Fibroblast of skin of right quadriceps (primary cell): ENCODE results near the gene FGF22.
"Not testable (repeated sequence)": the region's sequence is repeated elsewhere in the genome, so short reads cannot be mapped to it uniquely, and the experiment has no call there.

ENCODE experiments used
- DNase-seq: peaks from one replicate; pipeline ENCODE4 v3.0.0-alpha.2; 2013

Gene FGF22

GRCh38 chr19:639253-640160 lies at the start of gene FGF22:
Gene FGF22, plus strand, starts transcription at chr19:639879. Its CDS starts 47 bp downstream, at chr19:639926.
- peak; percentile 83 for DNase-seq

DNA sequence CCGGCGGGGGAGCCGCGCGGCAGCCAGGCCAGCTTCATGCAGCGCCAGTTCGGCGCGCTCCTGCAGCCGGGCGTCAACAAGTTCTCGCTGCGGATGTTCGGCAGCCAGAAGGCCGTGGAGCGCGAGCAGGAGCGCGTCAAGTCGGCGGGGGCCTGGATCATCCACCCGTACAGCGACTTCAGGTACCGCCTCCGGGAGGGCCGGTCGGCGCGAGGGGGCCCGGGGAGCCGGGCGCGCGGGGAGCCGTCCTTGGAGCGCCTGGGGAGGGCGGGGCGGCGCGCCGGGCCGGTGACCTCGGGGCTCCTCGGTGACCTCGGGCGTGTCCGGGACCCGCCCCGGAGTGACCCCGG lies 49.3 kb upstream of the FGF22 start:
- DNase-seq: peak; percentile 30

DNA sequence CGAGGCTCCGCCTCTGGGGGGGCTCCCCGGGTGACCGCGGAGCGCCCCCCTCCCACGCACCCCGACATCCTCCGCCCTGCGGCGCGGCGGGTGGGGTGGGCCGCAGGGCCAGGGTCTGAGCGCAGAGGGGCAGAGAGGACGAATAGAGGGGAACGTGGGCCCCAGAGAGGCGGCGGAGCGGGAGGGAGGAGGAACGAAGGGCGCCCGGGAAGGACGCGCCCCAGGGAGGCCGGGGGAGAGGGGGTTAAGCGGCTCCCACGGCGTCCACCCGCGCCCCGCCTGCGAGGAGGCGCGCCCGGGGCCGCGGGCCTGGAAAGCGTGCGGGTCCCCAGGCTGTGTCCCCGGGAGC lies 49.0 kb upstream of the FGF22 start:
- no peak for DNase-seq

DNA sequence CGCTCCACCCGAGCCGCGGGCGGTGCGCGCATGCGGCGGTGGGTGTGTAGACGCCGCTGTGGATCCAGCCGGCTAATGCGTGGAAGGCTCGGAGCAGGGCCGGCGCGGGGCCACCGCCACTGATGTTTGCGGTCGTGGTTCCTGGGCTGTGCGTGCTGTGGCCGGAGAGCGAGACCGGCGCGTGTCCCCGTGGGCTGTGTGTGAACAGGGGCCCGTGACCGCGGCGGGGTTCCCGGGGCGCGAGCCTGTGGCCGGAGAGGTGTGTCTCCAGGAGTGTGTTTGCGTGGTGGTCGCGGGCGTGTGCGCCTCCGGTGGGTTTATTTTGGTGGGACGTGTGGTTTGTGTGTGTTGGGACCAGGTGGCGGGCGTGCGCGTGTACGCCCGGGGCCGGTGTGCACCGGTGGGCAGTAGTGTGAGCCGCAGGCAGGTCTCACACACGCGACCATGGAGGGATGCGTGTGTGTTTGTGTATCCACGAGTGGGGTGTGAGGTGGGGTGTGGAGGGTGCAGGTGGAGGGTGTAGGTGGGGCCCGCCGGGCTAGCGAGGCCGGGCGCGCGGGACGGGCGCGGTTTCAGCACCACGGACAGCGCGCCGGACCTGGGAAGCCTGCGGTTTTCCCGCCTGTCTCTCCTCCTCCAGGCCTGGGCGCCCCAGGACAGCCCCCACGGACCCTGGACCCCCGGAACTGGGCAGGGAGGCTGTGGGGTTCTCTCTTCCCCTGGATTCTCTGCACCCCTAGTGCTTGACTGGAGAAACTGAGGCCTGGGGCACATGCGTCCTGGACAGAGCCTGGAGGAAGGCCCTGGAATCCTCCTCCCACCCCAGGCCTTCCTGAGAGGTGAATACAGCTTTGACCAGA lies 48.4 kb upstream of the FGF22 start:
- DNase-seq: no peak

DNA sequence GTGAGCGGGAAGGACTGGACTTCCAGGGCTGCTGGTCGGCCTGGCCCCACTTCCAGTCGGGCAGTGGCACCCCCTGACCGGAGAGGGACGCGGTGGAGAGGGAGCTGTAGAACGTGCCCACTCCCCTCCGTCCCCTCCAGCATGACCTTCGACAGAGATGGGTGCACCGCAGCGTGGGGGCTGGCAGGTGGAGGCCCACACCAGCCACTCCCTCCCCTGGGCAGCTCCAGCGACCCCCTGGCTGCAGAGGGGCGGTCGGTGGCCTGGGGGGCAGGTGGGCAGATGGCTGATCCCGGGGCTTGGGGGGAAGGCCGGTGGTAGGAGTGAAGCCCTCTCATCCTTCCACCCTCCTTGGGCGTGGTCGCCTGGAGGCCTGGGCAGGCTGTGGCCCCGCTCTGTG lies 47.6 kb upstream of the FGF22 start:
- no peak for DNase-seq

DNA sequence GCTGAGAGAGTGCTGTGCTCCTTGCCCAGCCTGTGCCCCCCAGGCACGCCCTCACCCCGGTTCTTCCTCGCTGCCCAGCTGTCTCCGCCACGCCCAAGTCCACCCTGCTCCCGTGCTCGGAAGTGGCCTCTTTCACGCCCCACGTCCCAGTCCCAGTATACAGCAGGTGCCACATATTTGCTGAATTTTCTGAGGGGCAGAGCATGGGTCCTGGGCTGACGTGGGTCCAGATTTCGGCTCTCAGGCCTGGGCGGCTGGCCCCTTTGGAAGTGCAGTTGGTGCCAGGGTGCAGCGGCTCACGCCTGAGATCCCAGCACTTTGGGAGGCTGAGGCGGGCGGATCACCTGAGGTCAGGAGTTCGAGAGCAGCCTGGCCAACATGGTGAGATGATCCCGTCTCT lies 46.6 kb upstream of the FGF22 start:
- no peak for DNase-seq

DNA sequence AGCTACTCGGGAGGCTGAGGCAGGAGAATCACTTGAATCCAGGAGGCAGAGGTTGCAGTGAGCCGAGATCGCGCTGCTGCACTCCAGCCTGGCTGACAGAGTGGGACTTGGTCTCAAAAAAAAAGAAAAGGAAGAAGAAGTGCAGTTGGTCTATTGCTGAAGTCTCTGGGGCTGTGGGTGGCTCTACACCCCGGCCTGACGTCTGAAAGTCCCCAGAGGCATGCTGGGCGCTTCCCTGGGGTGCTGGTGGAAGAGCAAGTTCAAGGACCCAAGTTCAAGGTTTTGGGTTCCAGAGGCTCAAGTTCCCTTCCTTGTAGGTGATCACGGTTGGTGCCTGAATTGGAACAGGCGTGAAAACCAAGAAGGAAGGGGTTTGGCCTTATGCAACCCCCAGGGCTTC lies 46.2 kb upstream of the FGF22 start:
- DNase-seq: no peak

DNA sequence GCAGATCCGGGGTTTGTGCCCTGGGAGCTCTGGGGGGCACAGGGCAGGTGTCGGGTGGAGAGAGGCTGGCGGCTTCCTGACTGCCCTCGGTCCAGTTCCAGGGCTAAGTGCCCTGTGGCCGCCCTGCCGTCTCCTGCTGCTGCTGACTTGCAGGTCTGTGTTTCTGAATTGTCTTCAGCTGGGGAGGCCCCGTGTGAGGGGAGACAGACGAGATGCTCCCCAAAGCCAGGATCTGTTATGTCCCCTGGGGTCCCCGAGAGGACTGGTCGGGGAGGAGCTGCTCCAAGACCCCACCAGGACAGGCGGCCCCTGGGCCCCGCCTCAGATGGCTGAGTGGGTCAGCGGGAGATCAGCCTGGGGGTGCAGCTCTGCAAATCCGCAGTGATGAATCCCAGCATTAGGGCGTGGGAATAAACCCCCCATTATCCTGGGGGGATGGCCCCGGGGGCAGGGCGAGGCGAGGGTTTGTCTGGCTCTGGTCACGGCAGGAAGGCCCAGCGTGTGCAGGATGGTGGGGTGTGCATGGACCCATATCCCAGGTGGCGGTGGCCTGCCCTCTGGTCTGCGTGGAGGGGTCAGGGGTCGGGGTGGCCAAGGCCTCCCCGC lies 45.3 kb upstream of the FGF22 start:
- DNase-seq: no peak

GRCh38 chr19:595326-596262 lies 44.1 kb upstream of the FGF22 start:
- no peak for DNase-seq

DNA sequence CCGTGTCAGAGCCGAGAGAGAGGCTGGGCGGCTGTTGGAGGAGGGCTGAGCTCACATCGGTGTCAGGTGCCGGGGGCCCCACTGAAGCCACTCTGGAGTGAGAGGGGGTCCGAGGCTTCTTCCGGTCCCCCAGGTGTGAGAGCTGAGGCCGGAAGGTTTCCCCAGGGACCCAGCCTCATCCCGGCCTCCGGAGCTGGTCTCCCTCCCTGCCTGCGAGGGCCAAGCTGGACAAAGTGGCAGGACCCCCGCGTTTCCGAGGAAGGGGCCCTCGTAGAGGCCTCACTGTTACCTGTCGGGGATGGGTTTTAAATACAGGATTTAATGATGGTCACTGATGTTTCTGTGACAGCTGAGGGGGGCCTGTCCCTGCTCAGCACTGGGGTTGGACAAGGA lies 43.4 kb upstream of the FGF22 start:
- DNase-seq: no peak

DNA sequence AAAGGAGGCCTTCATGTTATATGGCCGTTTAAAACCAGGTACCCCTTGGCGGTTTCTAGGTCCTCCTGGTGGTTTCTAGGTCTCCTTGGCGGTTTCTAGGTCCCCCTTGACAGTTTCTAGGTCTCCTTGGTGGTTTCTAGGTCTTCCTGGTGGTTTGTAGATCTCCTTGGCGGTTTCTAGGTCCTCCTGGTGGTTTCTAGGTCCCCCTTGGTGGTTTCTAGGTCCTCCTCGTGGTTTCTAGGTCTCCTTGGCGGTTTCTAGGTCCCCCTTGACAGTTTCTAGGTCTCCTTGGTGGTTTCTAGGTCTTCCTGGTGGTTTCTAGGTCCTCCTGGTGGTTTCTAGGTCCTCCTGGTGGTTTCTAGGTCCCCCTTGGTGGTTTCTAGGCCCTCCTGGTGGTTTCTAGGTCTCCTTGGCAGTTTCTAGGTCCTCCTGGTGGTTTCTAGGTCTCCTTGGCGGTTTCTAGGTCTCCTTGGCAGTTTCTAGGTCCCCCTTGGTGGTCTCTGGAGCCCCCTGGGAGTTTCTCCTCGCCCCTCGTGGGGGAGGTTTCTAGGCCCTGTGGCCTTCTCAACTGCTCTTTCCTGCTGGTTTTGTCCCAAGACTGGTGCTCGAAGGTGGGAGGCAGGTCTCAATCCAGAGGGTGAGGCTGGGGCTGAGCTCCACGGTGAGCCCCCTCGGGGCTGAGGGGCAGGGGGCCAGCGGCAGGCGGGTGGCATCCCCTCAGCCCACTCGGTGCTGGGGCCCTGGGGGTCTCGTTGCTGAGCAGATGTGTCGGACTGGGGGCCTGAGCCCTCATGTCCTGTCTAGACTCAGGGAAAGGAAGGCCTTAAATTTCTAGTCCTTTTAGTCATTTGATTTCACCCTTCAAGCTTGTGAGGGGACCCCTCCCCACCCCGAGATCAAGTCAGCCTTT lies 42.0 kb upstream of the FGF22 start:
- DNase-seq: no peak

DNA sequence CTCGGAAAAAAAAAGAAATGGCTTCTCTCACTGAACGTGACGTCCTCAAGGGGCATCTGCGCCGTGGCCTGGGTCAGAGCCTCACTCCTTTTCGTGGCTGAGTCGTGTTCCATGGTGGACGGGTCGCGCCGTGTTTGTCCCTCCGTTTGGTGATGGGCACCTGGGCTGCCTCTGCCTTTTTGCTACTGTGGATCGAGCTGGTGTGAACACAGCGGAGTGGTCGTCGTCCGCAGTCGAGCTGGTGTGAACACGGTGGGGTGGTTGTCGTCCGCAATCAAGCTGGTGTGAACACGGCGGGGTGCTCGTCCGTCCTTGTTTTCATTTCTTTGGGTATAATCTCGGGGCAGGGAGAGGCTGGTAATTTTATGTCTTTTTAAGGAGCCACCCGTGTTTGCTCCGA lies 38.4 kb upstream of the FGF22 start:
- DNase-seq: no peak

GRCh38 chr19:601790-602189 lies 37.9 kb upstream of the FGF22 start:
- DNase-seq: no peak

- no peak for DNase-seq
Observed at GRCh38 chr19:602391-603301, 37.0 kb upstream of the FGF22 start.

DNA sequence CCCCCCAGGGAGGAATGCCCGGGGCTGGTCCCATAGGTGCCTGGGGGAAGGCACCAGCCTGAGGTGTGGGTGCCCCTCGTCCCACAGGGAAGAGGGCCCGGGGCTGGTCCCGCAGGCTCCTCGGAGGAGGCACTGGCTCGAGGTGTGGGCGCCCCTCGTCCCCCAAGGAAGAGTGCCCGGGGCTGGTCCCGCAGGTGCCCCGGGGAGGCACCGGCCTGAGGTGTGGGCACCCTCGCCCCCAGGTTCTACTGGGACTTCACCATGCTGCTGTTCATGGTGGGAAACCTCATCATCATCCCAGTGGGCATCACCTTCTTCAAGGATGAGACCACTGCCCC lies 36.4 kb upstream of the FGF22 start:
- not testable (repeated sequence) for DNase-seq

GRCh38 chr19:603779-604178 lies 35.9 kb upstream of the FGF22 start:
- DNase-seq: not testable (repeated sequence)

DNA sequence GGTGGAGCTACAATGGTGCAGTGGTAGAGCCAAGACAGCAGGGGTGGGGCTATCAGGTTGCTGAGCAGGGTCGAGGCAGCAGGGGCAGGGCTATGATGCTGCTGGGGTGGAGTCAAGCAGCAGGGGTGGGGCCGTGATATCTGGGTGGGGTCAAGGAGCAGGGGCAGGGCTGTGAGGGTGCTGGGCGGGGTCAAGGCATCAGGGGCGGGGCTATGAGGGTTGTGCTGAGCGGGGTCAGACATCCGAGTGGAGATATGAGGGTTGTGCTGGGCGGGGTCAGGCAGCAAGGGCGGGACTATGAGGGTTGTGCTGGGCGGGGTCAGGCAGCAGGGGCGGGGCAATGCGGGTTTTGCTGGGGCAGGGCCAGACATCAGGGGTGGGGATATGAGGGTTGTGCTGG lies 35.3 kb upstream of the FGF22 start:
- DNase-seq: no peak

- not testable (repeated sequence) for DNase-seq
Observed at GRCh38 chr19:605061-605971, 34.4 kb upstream of the FGF22 start.
